COR-L47 (cell line): ENCODE results near the gene CSF3R.
A peak's percentile ranks its signal among the peaks of the same experiment; 100 is the strongest.

ENCODE experiments used
- DNase-seq: peaks from one replicate; lab custom pipeline; 2025; lab: John Stamatoyannopoulos, UW

Gene CSF3R

DNA sequence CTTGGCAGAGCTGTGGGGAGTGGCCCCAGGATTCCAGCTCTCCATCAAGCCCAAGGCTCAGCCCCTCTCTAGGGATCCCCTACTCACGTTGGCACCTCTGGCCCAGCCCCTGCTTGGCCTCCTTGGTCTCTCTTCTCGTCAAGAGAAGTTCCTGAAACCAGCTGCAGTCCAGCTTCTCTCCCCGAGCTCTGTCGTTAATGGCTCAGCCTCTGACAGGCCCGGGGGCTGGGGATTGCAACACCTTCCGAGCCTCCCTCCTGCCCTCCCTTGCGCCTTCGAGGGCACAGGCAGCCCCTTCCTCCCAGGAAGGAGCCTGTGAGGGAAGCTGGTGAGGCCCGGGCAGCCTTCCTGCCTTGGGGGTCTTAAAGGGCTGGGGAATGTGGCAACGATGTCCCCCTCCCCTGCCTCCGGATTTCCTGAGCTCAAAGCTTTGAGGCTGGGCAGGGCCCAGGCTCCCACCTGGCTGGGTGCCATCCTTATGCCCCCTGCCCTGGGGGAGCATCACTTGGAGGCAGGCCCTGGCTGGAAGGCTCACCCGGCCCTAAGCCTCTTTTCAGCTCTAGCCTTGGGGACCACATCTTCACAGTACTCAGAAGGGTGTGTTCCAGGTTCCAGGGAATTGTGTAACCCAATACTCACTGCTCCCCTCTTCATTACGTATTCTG lies at the start of gene CSF3R:
CSF3R (minus strand) TSS at position 190 of the 665 bp plus-strand sequence. CDS start 3,417 bp downstream, outside the sequence.
- no peak for DNase-seq

DNA sequence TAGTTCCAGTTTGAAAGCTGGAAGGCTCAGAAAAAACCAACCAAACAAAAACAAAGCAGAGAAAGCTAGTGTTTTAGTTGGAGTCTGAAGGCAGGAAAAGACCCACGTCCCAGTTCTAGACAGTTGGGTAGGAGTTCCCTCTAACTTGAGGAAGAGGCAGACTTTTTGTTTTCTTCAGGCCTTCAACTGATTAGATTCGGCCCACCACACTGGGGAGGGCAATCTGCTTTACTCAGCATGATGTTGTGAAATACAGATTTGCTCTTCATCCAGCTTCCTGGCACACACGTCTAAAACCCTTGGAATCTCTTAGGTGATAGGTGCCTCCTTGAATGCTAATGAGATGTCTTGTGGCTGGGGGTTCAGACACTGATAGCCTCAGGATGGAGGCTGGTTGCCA lies 49.1 kb upstream of the CSF3R start:
- DNase-seq, result no peak

DNA sequence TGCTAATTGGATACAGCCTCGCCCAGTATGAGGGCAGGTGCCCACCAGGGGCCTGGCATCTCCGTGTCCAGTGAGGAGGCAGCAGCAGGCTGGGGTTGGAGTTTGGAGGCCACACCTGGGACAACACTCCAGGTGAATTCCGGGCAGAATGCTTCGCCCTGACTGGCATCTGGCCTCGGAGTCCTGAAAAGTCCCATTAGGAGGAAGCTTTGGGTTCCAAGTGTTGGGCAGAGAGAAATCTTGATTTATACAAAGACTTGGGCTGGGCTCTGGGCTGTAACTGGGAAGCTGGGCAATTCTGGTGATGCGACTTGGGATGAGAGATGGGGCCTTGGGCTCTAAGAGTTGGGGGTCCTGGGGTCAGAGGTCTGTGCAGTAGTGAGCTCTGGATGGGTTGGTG lies 48.1 kb upstream of the CSF3R start:
- no peak for DNase-seq

DNA sequence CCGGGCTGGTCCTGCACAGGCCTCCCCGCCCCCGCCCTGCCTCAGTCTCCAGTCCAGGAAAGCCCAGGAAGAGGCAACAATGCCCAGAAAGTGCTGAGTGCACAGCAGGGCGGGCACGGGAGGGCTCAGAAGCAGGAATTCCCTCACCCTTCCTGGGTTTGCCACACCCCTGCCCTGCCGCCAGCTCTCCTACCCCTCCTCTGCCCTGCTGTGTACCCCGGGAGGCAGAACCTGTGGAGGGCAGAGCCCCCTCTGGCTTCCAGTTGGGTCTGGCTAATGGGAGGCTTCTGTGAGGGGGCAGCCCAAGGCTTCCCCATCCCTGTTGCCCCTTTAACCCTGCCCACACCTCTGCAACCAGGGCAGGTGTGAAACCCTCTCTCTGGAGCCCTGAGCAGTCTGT lies 47.5 kb upstream of the CSF3R start:
- DNase-seq, result no peak

DNA sequence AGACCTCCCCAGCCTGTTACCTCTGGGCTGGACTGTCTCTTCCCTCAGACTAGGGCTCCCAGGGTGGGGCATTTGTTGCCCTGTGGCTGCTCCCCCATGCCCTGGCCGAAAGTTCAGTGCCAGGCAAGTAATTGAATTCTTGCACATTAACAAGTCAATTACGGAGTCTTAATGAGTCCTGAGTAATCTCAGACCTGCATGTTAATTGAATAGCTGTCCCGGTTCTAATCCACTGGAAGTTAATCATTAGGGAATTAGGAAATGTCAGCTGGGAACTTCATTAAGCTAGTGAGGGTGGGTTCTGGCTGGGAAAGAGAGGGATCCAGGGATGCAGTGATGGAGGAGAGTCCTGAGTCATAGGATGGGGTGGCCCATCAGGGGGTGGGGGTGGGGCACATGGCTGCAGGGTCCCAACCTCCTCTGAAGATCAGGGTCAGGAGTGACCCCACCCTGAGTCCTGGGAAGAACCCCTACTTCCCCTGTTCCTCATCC lies 47.1 kb upstream of the CSF3R start:
- no peak for DNase-seq

DNA sequence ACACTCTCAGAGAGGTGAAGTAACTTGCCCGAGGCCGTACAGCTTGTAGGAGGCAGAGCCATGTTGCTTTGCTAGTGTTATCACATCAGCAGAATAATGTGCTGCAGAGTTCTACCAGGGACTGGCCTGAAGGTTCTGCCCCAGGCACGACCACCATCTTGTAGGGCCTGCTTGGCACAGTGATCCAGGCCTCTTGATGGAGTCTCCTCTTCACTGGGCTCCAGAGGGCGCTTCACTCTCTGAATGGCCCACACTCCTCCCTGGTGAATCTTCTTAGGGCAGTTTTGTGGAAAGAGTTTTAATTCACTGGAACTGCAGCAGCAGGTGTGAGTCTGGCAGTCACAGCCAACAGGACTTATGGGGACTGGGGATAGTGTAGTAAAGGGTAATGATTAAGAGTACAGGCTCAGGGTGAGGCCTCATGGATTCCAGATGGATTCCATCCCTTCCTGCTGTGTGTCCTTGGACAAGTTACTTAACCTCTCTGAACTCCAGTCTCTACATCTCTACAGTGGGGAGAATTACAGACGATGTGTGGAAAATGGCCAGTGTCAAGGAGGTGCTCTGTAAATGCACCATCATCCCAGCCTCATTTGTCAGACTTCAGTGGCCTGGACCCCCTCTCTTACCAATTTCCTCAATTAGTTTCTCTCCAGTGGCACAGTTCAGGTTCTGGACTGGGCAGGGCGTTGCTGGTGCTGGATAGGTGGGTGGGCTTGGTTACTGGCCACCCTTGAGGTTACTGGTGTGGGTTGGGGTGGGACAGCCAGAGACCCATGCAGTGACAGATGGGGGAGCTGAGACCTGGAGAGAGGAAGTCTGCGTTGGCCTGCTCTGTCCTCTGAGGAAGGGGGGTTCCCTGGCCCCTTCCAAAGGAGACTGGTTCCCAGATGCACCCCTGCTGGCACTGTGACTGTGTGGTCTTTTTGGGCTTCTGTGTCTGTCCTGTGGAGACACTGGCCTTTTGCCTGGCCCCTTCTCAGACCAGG lies 45.9 kb upstream of the CSF3R start:
- DNase-seq, result no peak

DNA sequence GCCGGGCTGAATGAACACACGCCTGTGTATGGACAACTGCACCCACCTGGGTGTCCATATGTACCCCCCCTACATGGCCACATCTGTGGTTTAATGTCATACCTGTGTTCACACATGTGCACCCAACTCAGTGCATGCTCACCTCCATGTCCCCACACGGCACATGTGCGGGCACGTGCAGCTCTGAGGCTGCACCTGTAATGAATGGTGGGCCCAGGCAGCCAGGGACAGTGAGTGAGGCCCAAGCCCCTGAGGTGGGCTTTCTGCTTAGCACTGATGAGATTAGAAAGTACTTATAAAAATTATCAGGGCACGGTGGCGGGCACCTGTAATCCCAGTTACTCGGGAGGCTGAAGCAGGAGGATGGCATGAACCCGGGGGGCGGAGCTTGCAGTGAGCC lies 42.5 kb upstream of the CSF3R start:
- DNase-seq, result no peak

DNA sequence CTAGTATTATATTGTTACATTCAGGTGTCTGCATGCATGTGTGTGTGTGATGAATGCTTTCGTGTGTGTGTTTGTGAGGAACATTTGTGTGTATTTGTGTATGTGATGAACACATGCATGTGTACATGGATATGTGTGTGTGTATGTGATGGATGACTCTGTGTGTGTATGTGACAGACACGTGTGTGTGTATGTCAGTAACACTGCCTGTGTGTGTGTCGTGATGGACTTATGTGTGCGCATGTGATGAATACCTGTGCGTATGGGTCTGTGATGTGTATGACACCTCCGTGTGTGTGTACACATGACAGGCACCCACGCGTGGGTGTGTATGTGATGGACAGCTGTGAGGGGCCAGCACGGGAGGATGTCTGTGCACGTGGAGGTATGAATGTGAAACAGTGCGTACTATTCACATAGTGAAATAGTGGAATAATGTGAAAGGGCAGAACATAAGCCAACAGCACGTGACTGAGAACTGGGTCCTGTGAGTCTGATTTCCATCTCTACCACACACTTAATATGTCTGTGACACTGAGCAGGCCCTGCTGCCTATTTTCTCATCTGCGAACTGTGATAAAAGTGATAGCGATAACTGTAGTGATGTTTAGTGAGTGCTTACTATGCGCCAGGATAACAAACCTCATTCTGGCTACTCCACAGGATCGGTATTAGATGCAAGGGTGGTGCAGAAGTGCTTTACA lies 41.8 kb upstream of the CSF3R start:
- no peak for DNase-seq

DNA sequence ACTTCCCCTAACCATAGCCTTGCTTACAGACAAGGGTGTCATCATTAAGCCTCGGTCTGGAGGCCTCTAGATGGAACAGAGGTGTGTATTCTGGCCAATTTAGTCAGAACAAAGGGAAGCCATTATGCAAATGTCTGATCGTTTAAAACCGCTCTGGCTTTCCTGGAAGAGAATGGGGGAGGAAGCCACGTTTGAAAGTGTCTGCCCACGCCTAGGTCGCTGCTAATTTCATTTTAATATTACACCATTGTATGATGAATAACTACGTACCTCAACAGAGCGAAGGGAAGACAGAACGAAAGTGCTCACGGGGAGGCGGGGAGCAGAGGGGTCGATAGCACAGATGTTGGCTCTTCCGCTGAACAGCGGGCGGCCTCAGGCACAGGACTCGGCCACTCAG lies 41.1 kb upstream of the CSF3R start:
- DNase-seq, result no peak

DNA sequence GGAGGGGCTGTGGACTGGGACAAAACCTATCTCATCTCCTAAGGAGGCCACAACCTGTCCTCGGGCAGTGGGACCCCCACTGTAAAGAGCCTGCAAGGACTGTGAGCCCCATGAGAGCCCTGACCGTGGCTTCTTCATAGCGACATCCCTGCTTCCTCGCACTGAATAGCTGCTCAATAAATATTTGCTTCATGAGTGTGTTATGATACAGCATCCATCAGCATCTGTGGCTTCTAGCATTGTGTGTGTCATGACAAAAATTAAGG lies 40.5 kb upstream of the CSF3R start:
- no peak for DNase-seq

DNA sequence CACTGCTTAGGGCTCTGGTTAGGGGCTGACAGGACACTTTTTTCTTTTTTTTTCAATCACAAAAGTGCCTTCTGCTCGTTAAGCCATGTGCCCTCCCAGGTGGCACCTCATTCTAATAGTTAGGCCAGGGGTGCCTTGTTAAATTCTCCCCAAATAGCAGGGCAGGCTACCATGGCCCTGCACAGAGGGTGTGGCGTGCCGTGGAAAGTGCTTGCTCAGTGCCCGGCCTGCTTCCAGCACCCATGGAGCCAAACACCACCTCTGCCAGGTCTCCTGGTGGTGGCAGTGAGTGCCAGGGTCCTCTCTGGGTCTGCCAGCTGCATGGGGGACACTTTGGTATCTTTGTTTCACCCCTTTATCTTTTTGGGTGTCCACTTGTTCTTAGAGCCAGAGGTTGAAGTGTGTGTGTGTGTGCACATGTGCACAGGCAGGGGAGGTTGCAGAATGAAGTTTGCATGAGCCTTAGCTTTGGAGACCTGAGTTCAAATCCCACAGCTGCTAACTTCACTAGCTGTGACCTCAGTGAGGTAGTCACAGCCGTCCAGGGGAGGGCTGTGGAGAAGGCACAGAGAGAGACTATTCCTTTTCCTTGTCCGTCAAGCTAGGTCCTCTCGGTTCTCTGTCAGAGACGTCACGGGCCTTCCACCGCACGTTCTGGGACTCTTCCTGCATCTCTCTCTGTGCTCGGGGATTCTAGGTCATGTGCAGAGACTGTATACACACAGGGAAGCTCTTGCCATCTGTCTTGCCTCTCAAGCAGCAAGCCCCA lies 39.9 kb upstream of the CSF3R start:
- DNase-seq, result no peak

DNA sequence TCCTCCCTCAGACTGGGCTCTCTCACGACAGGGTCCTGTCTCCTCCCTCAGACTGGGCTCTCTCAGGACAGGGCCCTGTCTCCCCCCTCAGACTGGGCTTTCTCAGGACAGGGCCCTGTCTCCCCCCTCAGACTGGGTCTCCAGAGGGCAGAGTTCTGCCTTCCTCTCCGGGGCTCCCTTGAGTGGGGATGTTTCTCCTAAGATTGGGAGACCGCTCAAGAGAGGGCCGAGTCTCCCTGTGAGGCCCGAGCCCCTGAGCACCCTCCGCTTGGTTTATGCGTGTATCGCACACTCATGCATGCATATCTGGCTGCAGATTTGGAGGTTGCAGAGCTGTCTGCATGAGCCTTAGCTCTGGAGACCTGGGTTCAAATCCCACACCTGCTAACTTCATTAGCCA lies 39.3 kb upstream of the CSF3R start:
- no peak for DNase-seq

DNA sequence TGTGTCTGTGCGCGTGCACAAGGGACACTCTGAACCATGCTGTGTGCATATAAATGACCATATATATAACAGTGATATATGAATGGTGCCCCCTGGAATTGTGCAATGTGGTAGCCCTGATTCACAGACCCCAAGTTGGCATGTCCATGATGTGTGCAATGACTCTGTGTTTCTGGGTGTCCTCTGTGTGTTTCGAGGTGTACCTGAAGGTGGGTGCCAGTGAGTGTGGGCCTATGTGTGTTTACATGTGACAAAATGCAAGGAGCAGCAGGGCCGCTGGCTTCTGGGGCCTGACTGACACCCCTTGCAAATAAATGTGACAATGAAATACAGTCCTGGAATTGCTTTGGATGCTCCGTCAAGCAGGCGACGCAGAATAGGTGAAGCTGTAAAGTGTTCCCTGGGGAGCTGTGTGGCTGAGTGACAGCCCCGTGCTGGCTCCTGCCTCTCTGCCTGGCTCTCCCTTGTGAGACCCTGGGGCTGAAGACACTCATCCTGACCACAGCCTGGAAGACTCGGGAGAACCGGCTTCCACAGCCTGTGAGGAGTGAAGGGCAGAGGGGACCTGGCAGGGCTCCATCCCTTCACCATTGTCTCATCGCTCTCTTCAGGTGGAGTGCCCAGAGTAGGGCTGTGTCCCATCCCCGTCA lies 38.2 kb upstream of the CSF3R start:
- no peak for DNase-seq

DNA sequence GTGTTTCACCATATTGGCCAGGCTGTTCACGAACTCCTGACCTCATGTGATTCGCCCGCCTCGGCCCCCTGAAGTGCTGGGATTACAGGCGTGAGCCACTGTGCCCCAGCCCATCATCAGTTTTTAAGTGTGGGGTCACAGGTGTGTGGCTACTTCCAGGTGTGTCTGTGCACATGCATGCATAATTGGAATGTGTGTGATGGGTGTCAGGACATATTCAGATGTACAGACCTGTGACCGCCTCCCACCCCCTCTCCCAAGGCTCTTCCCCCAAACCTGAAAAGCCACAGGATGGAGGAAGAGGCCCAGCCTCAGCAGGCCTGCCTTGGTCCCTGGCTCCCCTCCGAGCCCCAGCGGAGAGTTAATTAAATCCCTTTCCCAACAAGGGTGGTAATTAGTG lies 37.3 kb upstream of the CSF3R start:
- peak; percentile 75 for DNase-seq

DNA sequence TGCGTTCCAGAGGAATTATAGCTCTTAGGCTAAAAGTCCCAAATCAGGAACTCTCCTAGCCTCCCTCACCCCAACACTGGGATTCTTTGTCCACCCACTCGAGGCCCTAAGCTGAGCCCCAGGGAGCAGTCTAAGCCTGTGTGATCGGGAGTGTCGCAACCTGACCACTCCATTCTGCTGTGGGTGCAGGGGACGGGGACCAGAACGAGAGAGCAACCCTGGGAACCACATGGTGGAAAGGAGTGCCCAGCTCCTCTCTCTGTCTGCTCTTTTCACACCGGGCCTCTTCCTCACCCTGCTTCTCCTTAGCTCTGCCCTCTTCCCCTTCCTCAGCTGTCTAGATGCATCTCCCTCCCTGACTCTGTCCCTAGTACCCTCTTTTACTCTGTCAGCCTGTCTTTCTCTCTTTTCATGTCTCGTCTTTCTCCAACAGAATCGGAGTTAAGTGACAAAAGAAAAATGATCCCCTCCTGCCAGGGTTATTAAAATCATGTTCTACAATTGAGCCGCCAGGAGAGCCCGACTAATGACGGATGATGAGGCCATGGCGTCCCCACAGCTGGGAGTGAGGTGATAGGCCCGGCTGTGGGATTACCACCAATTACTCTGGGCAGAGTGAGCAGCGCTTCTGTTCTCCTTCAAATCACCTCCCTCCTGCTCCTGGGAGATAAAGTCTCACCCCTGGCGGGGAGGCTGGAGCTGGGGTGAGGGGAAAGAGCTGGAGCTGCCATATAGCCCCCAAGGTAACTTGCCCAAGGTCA lies 34.5 kb upstream of the CSF3R start:
- no peak for DNase-seq

DNA sequence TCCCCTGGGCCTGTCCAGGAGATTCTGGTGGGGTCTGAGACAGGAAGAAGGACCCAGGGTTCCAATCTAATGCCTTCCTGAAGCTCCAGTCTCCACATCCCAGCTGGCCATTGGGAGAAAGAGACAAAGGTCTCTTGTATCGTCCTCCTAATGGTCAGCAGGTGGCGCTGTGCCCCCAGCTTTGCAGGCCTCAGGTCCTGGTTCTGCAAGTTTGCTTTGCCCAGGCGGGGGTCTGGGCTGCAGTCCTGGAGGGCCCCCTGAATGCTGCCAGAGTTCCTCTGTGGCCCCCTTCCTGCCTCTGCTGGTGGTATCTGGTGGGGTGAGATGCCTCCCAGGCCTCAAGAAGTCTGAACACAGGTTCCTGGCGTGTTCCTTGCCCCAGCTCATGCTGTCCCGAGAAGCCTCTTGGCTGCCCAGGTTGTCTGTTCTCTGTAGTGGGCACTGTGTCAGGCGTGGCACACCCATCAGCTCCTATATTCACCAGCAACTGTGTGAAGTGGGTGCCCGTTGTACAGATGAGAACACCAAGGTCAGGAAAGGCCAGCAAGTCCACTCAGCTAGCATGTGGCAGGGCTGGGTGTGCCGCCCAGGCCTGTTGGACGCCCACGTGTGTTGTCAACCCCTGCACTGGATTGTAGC lies 33.8 kb upstream of the CSF3R start:
- peak; percentile 38 for DNase-seq

DNA sequence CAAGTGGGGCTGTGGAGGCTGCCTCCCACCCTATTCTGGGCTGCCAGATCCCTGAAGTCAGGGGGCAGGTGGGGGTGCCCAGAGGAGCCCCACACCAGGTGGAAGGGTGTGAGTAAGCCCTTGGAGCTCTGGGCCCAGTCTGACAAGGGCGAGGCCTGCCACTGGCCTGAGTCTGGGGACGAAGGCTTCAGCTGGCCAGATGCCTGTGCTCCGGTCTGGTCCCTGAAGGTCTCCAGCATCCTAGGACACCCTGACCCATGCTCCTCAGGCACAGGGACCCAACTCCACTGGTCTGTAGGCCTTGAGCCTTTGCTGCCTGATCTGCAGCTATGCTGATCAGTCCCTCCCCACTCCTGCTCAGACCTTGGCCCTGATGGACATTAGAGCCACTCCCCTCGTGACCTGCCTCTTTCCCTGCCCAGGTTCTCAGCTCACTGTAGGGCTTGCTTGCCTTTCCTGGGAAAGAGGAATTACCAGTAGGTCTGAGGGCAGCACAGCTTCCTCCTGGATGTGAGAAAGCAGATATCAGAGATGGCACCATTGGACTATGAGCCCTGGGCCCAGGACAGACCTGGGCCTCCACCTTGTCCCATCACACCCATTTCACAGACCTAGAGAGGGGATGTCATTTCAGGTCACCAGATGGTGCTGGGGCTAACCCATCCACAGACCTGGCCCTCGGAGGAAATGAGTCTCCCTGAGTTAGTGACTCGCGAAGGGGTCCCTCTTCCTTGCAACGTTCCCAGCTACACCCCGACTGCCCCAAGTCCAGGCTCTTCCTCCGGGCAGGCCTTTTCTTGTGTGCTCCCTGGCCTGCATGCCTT lies 32.8 kb upstream of the CSF3R start:
- DNase-seq, result no peak

DNA sequence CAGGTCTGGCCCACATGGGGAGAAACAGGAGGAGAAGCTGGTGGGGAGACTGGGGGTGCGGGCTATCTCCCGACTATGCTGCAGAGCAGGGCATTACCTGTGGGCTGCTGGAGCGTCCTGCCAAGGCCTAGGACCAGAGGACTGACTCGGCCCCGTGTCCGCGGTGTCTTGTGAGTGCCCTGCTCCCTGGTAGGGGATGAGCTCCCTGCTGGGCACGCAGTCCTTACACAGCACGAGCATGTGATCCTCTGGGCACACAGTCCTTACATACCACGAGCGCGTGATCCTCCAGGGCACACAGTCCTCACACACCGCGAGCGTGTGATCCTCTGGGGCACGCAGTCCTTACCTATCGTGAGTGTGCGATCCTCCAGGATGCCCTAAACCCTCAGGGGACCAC lies 31.8 kb upstream of the CSF3R start:
- no peak for DNase-seq
